ENCODE results near the gene PLA2G2F. TPM values are rescaled to one million over a fixed set of nuclear protein-coding genes. Genes with fewer than 3 reads are reported as not detected.

The PLA2G2F gene
- total RNA-seq, 1 donor from 2014 or later = not detected

GRCh38 chr1:20190256-20191160 is 51.4 kb downstream of the PLA2G2F start:
- Mint-ChIP-seq H3K27ac (ENCODE audit: unreplicated experiment) (no peak overlapping the region), H3K4me1 (peaks cover 6% of the 10 kb centered on the region)
- no peak for TF ChIP-seq CTCF (conservative IDR thresholded peaks at IDR 0.05)

GRCh38 chr1:20191266-20191825 is 52.2 kb downstream of the PLA2G2F start:
- peaks cover 23% of the 10 kb centered on the region for H3K27me3 Mint-ChIP-seq (ENCODE audit: low read depth)
- H3K4me1 Mint-ChIP-seq = peaks cover 4% of the 10 kb centered on the region
- H3K36me3 Mint-ChIP-seq (ENCODE audit: low read depth) = no peaks in the 10 kb centered on the region
- no peaks in the 10 kb centered on the region for H3K9me3 Mint-ChIP-seq
- no peak overlapping the region for H3K27ac Mint-ChIP-seq (ENCODE audit: unreplicated experiment)
- TF ChIP-seq CTCF (conservative IDR thresholded peaks at IDR 0.05) = no peak
- DNase-seq (ENCODE audit: low read depth, low spot score) = no peak
- H3K4me3 Mint-ChIP-seq = no peak overlapping the region

More at GRCh38 chr1:20190256-20191160, 51.4 kb downstream of the PLA2G2F start:
- Mint-ChIP-seq H3K4me3 (no peak overlapping the region), H3K36me3 (ENCODE audit: low read depth) (no peaks in the 10 kb centered on the region), H3K9me3 (no peaks in the 10 kb centered on the region), H3K27me3 (ENCODE audit: low read depth) (peaks cover 20% of the 10 kb centered on the region)
- no peak for DNase-seq (ENCODE audit: low read depth, low spot score)

DNA sequence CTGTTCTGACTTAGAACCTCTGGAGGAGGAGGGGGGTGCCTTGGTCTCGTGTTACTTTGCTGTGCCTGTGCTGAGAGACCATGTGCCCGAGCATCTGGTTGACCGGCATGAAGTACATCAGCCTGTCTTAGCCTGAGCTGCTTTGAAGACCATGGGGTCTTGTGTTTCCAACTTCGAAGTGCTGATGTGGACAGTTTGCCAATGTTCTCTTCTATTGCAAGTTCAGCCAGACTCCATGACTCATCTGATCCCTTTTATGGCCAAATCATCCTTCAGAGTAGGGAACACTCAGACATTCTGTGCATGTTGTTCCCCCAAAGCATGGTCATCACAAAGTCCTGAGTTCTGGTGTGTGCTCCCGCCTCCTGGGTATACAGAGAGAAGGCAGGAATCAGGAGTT is 53.2 kb downstream of the PLA2G2F start:
- H3K4me3 Mint-ChIP-seq = no peak overlapping the region
- no peak for TF ChIP-seq CTCF (conservative IDR thresholded peaks at IDR 0.05)
- H3K4me1 Mint-ChIP-seq = no peaks in the 10 kb centered on the region
- no peaks in the 10 kb centered on the region for H3K9me3 Mint-ChIP-seq
- H3K27ac Mint-ChIP-seq (ENCODE audit: unreplicated experiment) = no peak overlapping the region
- no peak for DNase-seq (ENCODE audit: low read depth, low spot score)
- no peaks in the 10 kb centered on the region for H3K36me3 Mint-ChIP-seq (ENCODE audit: low read depth)
- peaks cover 25% of the 10 kb centered on the region for H3K27me3 Mint-ChIP-seq (ENCODE audit: low read depth)

- no peak for TF ChIP-seq CTCF (conservative IDR thresholded peaks at IDR 0.05)
- no peak for DNase-seq (ENCODE audit: low read depth, low spot score)
- Mint-ChIP-seq H3K4me1 (no peaks in the 10 kb centered on the region), H3K4me3 (no peak overlapping the region), H3K27ac (ENCODE audit: unreplicated experiment) (no peak overlapping the region), H3K9me3 (no peaks in the 10 kb centered on the region), H3K36me3 (ENCODE audit: low read depth) (no peaks in the 10 kb centered on the region), H3K27me3 (ENCODE audit: low read depth) (peaks cover 29% of the 10 kb centered on the region)
Measured at GRCh38 chr1:20192871-20193411, 53.8 kb downstream of the PLA2G2F start.

DNA sequence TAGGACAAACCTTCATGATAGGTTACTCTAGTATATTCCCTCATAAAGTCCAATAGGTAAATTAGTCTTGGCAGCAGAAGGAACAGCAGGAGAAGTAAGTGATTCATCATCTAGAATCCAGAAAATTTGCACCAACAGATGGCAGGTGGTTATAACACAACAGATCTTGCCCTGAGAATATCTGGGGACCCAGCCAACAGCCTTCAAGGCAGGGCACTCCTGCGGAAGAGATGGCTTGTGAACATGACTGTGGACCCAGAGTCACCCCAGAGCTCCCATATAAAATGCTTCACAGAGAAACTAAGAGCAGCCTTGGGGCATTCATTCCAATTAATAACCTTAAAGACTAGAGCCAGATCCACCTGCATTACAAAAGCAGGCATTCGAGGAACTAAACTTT is 55.1 kb downstream of the PLA2G2F start:
- no peaks in the 10 kb centered on the region for H3K9me3 Mint-ChIP-seq

More for the DNA sequence above, 55.1 kb downstream of the PLA2G2F start:
- H3K4me3 Mint-ChIP-seq = no peak overlapping the region
- no peak overlapping the region for H3K27ac Mint-ChIP-seq (ENCODE audit: unreplicated experiment)
- no peak for TF ChIP-seq CTCF (conservative IDR thresholded peaks at IDR 0.05)
- H3K27me3 Mint-ChIP-seq (ENCODE audit: low read depth) = peaks cover 34% of the 10 kb centered on the region
- no peak for DNase-seq (ENCODE audit: low read depth, low spot score)
- no peaks in the 10 kb centered on the region for H3K4me1 Mint-ChIP-seq
- no peaks in the 10 kb centered on the region for H3K36me3 Mint-ChIP-seq (ENCODE audit: low read depth)

All from neural crest cell (in vitro differentiated cells).